Fibroblast of skin of left biceps (primary cell): Measurements from ENCODE around the gene COL16A1.

Experiments
- DNase-seq, 2 experiments: peaks; one replicate each; pipeline ENCODE4 v3.0.0-alpha.2; 2013; ENCODE audit warnings: low read depth in 2 of 2

COL16A1 gene

DNA sequence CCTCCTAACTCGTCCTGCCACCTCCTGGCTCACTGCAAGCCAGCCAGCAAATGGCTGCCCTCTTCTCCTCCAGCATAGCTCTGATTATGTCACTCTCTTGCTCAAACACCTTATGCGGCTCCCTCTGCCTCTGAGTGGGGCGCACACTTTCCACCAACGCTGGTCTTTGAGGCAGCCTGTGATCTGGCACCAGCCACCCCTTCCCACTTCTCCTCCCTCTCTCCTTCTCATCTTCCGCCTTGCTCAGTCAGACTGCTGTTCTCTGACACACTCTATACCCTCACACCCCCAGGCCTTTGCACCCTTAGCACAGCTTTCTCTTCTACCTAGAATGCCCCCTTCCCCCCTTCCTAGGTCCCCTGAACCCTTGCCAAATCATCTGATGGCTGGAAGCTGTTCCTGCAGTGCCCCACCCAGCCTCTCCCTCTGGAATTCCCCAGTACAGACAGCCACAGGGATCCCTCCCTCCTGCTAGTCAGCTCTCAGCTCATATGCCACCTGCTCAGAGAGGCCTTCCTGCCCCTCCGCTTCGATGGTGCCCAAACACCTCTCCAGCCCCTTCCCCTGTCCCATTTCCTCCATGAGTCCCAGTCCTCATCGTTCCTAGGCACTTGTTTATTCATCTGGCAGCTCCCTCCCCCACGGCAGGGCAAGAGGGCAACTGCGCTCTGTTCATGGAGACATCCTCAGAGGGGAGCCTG is 37.4 kb downstream of the COL16A1 start:
- DNase-seq, result no peak

DNA sequence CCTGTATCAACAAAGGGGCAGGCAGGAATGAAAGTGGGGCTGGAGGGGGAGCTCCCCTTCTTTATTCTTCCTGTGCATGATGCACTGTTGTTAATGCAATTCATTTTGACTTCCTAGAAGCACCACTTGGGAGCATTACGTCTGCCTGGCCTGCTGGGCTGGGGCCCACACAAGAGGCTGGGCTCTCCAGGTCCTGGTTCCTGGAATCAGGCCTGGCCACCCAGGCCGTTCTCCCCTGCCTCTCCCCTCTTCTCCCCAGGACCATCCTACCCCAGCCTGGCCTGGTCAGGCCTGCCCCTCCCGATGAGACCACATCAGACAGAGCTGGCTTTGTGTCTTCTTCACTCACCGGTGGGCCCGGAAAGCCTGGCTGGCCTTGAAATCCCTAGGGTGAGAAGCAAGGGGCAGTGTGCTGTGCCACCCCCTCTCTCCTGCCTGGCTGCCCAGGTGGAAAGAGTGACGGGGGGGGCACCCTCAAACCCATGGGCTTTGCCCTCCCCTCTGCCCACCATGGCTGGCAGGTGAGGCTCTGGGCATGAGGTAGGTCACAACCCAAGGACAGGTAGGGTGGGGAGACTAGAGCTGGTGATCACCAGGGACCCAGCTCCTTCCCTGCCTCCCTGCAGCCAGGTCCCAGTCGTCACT is 38.5 kb downstream of the COL16A1 start:
- DNase-seq, result no peak

DNA sequence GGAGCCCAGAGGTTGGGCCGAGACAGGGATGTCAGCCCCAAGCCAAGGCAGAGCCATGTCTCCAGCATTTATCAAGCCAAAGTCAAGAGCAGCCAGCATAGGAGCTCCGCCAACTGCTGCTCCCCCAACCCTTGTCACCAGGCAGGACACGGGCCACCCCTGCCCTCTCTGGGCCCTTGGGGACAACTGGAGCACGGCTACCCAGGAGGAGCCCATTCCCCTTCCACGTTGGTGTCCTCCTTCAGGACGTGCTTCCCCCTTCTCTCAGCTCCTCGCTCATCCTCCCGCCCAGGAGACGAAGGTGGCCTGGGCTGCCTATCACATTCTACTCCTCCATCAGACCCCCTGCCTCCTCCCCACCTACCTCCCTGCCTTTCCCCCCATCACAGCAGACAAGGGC is 39.3 kb downstream of the COL16A1 start:
- DNase-seq, result no peak

DNA sequence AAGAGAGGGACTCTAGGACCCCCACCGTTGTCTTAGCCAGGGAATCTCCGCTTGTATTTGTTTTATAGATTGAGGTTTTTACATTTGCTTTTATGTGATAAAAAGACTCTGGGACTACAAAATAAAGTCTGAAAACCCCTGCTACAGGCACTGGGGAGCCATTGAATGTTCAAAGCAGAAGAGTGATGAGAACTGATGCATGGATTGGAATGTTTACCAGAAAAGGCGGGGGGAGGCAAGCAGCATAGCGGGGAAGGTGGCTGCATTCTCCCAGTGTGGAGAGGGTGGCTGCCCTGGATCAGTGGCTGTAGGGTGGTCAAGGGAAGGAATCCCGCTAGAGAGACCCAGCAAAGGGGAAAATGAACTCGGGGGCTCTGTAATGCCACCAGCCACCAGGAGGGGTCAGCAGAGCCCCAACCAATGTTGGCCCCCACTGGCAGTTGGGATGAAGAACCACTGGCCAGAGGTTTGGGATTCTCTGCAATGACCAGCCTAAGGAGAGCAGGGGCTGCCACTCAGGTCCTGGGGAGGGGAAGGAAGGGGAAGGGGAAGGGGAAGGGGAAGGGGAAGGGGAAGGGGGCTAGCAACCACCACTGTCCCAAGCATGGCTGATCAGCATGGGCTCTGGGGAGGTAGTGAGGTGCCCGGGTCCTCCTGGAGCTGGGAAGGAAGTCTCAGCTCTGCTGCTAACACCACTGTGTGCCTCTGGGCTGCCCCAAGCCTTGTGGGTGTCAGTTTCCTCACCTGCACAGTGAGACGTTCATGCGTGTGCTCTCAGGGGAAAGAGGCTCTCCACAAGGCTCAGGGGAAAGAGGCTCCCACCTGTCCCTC is 40.0 kb downstream of the COL16A1 start:
- DNase-seq, result no peak

DNA sequence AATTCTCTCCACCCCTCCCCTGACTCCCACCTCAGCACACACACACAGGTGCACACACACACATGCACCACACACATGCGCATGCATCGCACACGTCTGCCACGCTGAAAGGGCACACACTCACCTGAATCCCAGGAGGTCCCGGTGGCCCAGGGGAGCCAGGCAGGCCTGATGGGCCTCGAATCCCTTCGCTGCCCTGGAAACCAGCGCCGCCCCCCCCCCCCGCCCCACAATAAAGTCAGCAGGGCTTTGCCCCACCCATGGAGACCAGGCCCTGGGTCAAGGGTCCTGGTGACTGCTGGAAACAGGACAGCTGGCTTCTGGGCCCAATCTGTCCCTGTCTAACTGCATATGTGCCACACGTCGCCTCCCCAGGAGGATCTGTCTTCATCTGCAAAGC is 41.4 kb downstream of the COL16A1 start:
- DNase-seq, result no peak

DNA sequence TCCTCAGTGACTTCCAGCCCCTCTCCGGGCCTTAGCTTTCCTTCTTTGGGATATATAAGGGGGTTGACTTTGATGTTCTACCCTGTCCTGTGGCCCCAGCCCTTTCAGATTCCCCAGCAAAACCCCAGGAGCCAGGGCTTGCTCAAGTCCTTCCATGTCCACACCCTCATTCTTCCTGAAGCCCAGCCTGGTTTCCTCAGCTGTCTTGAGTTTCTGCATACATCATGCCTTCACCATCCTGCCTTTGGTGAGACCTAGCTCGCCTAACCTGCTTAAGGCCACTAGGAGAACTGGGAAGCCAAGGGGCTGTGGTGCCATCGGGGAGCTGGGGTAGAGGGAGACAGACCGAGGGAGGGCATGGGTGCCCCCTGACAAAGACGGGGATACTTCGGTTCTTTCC is 42.0 kb downstream of the COL16A1 start:
- DNase-seq, result no peak

DNA sequence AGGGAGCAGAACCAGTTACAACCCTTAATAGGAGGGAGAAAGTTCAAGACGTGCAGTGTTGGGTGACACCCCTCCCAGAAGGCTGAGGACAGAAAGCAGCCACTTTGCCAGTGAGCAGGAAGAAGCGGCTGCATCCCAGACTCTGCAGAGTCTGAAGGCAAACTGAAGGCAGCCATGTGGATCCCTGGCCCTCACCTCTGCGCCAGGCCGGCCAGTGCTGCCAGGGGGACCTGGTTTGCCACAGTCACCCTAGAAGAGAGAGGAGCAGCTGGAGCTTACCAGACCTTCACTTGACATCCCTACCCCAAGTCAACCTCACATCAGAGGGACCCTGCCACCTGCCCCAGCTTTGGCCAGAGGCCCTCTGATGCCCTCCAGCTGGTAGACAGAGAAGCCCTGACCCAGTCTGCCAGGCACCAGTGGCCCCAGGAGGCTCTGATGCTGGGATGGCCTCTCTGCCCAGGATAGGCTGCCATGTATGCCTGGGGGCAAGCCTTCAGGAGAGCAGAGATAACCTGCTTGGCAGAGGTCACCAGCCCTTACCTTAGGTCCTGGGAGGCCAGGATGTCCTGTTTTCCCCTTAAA is 42.9 kb downstream of the COL16A1 start:
- DNase-seq, result no peak

DNA sequence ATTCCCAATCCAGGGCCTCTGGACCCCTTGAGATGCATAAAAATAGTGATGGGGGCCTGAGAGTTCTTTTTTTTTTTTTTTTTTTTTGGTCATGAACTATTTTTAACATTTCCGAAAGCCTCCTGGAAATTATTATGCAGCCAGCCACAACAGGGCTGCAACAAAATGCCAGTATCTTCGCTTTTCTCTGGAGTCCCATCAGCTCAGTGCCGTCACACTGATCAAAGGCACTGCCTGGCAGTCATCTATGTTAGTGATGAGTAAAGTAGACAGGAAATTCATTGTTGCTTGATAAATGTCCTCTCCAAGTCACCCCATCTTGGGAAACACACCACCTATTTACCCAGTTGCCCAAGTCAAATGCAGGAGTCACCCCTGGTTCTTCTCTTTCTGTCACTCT is 43.9 kb downstream of the COL16A1 start:
- DNase-seq, result no peak

DNA sequence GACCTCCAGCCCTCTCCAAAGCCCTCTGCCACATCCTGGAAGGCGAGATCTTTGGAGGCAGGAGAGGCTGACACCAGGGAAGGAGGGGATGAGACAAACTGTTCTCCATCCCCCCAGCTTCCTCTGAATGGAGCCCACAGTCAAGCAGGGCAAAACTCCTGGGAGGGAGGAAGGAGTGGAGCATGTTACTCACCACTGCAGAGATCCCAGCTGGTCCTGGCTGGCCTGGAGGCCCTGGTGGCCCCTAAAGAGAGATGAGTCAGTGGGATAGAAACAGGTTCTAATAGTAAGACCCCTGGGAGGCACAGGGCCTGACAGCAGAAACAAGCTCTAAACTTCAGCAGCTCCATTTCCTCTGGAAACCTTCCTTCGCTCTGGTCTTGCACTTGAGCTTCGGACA is 45.1 kb downstream of the COL16A1 start:
- no peak for DNase-seq

DNA sequence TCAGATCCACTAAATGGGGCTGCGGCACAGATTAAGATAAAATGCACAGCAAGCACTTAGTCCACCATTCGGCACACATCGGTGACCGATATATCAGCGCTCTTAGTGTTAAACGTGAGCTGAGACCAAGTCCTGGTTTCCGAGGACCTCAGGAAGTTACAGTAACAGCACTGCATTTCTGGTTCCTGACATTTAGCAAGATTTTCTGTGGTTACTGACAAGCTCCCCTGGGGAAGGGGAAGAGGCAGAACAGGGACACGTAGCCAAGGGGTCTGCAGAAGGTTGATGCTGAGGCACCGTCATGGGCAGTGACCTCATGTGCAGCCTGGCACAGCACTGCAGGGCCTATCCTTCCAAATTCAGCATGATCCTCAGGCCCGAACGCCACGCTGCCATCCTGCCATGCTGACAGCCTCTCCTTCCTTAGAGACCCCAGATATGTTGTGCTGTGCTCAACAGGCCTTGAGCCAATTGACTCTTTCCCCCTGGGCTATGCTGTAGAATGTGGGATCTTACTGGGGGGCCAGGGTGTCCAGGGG is 45.8 kb downstream of the COL16A1 start:
- no peak for DNase-seq

DNA sequence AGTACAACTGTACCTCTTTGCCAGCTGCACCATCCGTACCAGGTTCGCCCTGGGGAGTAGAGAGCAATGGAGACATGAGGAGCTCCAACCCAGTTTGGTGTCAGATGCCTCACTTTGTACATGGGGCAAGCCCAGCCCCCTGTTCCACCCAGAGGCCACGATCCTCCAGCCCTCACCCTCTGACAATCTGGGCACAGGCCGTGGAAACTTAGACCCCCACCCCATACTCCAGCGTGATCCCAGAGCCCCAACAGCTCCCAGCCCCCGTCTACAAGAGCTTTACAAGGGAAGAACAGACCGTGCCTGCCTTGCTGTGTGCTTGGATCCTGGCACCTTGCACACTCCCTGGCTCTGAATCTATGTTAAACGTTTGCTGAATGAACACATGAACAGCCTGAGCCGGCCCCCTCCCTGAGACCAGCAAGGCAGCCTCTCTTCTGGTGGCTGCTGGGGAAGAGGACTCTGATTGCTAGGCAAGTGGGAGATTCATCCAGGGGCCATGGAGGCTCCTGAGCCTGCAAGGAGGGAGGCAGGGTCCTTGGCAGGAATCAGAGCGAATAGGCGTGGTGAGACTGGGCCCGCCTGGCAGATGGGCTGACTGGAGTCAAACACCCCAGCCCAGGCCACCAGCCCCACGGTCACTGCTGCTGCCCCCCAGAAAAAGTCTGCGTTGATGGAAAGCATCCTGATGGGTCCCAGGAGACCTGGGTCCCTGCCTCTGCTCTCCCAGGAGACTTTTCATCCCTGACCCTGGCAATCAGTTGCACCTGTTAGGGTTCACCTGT is 46.6 kb downstream of the COL16A1 start:
- DNase-seq, result no peak

DNA sequence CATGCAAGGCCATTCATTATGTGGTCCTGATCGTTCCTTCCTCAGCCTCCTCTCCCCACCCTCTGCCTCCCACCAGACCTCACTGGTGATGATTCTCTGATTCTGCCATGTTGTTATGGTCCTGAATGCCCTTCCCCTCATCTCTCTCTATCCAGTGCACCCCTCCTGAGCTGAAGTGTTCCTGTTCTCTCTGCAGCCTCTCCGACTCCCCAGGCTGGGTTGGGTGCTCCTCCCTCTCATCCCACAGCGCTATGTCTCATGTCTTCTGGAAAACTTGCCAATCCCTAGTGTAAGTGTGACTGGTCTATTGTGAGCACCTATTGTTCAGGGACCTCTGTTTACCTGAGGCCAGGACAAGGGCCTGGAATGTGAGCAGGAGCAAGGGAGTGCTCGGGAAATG is 48.1 kb downstream of the COL16A1 start:
- no peak for DNase-seq

DNA sequence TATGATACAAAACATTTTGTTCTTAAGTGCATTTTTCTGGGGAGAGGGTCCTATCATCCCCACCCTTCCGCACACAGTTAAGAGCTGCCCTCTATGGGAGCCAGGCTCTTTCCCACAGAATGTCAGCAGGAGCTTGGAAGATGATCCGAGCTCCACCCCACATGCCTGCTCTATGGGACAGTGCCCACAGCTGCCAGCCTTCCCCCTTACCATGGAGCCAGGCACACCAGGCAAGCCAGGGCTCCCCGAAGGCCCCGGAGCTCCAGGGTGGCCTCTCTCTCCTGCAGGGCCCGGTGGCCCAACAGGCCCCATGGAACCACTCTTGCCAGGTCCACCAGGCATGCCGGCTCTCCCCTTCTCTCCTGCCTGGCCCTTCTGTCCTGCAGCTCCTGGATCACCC is 48.7 kb downstream of the COL16A1 start:
- no peak for DNase-seq

DNA sequence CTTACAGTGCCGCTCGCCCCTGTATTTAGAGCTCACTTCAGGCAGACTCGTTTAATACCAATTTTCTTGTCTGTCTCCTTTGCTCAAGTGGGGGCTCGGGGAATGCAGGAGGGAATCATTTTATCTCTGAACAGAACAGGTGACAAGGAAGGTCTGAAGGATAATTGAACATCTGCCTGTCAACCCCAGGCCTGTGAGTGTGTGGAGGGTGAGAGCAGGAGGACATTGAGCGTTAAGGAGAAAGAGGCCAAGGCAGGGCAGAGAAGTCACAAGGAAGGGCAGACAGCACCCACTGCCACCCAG is 49.4 kb downstream of the COL16A1 start:
- DNase-seq, result no peak

DNA sequence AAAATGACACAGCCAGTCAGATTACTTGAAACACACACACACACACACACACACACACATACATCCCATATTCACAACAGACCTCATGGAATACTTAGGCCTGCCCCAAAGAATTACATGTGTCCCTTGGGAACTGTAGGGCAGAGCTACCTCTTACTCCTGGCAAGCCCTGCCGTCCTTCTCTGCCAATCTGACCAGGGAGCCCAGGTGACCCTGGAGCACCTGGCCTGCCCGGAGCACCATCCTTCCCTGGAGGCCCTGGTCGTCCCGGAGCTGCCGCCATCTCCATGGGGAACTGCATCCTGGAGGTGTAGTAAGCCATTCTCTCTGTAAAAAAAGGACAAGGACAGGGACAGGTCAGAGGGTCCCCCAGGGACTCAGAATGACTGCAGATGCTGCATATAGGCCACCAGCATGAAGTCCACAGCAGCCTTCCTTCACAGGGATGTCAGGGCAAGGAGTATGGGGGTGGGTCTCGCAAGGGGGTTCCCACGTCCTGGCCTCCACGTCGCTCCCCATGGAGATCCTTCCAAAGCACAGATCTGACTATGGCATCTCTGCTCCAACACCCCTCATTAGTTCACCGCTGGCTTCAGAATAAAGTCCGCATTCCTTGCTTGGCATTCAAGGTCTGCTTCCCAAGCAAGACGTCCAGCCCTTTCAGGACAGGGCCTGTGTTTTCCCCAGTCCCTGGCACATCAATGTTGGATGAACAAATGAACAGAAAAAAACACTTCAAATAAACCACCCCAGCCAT is 49.9 kb downstream of the COL16A1 start:
- DNase-seq, result no peak

DNA sequence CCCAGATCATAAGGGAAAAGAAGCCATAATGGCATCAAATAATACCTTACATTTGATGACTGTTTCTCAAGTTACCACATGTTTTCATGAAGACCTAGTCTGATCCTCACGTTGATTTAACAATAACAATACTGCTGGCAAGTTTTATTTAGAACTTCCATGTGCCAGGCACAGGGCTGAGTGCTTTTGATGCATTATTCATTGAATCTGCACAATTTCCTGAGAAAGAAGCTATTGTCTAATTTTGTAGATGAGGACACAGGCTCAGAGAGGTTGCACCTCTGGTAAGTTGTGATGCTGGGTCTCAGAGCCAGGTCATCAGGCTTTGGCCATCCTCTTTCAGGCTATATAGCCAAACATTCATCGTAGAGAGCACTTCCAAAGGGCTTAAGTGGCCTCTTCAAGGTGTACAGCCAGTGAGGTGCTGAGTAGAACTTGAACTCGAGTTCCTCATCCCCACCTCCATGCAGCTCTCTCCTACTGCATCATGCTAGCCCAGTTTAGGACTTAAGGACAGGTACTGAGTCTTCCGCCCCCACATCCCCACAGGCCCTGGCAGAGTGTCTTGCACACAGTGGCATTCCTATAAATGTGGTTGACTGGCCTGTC is 50.8 kb downstream of the COL16A1 start:
- DNase-seq, result no peak

DNA sequence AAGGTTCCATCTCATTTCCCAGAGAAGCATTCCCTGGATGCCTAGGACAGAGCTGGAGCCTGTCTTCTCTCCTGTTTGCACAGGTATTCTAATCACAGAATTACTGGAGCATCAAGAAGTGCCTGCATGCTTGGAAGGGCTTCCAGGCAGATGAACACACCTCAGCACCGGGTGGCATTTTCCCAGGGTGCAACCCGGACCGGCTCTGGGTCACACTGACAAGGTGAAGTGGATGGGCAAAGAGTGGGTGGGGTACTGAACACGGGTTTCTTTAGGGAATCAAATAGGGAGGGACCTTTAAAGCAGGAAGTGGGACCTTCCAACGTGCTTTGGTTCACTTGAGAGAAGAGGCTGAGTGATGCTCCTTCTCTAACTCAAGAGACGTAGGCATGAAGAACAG is 52.1 kb downstream of the COL16A1 start:
- no peak for DNase-seq

DNA sequence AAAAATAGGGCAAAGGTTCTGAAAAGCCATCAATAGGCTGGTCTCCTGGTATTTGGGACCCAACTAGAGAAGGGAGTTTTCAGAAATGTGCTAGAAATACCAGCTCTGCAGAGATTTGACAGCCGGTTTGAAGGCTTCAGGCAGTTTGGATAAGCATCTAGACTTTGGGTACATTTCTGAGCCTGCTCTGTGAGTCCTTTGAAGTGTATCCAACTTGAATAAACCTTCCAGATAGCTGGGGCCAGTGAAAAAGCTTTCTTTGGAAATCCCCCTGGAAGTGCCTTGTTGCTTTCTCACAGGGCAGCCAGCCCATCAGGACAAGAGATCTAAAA is 52.8 kb downstream of the COL16A1 start:
- no peak for DNase-seq

DNA sequence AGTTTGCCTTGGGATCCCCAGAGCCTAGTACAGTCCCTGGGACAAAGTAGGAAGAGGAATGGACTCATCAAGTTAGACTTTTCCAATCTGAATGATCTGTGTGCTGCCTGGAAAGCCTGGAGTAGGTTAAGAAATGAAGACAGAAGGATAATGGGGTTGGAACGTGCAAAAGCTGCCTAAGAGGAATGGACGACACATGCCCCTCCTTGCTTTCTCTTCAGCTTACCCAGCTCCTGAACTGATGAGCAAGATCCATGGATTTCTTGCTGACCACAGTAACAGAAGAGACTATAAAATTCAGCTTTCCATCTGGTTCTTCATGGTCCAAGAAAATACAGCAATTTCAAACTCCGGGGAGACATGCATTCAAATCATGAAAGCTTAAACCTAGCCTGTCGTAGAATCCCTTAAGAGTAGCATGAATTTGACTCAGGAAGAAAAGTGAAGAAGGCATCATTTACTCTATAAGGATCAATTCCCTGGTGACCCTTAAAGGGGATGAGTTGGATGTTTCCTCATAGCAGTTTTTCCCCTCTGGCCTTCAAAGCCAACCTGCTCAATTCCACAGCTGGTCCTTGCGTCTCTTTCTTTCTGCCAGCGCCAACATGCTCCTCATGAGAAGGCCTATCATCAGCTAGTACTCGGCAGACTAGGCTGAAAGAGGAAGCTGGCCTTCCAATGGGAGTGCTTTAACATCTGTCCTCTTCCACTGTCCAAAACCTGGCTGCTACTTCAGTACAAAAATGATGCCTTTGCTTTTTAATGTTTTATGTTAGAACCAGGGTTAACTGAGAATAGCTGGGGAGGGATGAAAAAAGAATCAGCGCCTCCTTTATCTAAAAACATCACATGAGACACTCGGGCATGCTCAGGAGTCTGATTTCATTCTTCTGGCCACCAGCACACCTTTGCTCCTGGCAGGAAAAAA is 53.4 kb downstream of the COL16A1 start:
- no peak for DNase-seq
